Testis (tissue), 2 donors: ENCODE results near the gene FCGR1A.
"Not testable (repeated sequence)": the region's sequence is repeated elsewhere in the genome, so short reads cannot be mapped to it uniquely, and the experiment has no call there.

Experiments
- CTCF ChIP-seq, 3 experiments: fragments of 450-650 bp in 2 of 3; fragments of 200-600 bp in 1 of 3; sonication (generic) in 1 of 3; IDR thresholded peaks; one replicate each; pipeline ENCODE4 v1.5.1; 2016 to 2019; ENCODE audit warnings: antibody characterized with exemption in 3 of 3, mild to moderate bottlenecking in 2 of 3, moderate library complexity in 1 of 3
- POLR2A ChIP-seq: fragments of 450-650 bp; IDR thresholded peaks from one replicate; pipeline ENCODE4 v1.6.1; 2017; ENCODE audit warnings: antibody characterized with exemption, mild to moderate bottlenecking, moderate library complexity

GRCh38 chr1:149820387-149820786, 37.9 kb downstream of the FCGR1A start:
- not testable (repeated sequence) for TF ChIP-seq CTCF (IDR thresholded peaks at IDR 0.05); POLR2A
